DND-41 (cell line): Measurements from ENCODE around the gene ZNF669.

ENCODE experiments used
- CTCF ChIP-seq: IDR thresholded peaks from 2 replicates; pipeline ENCODE4 v1.5.1; 2012; ENCODE audit warnings: borderline replicate concordance, low read length, moderate library complexity, mild to moderate bottlenecking; ENCODE audit not compliant: poor library complexity, severe bottlenecking; ENCODE audit errors: extremely low read depth
- EZH2 ChIP-seq: IDR thresholded peaks from 3 replicates; pipeline ENCODE4 v1.6.1; 2012; ENCODE audit warnings: borderline replicate concordance, low read depth, mild to moderate bottlenecking, moderate library complexity, low read length, inconsistent platforms; ENCODE audit not compliant: severe bottlenecking

- TF ChIP-seq CTCF (no peak), EZH2 (no peak)
Measured at GRCh38 chr1:247056071-247056470, 48.1 kb downstream of the ZNF669 start.
